Nephron progenitor cell (in vitro differentiated cells): ENCODE data around the gene REG4.
A peak's percentile ranks its signal among the peaks of the same experiment; 100 is the strongest.

Experiments used
- DNase-seq: peaks from one replicate; pipeline ENCODE4 v3.0.0; 2021
- H3K27ac Mint-ChIP-seq: 2 replicates; pipeline ENCODE4 v1.8.0; 2021; ENCODE audit warnings: mild to moderate bottlenecking, moderate library complexity, mixed read lengths
- H3K27me3 Mint-ChIP-seq: 2 replicates; pipeline ENCODE4 v1.8.0; 2021; ENCODE audit warnings: mild to moderate bottlenecking, low read depth, mixed read lengths; ENCODE audit not compliant: poor library complexity
- H3K36me3 Mint-ChIP-seq: 2 replicates; pipeline ENCODE4 v1.8.0; 2021; ENCODE audit warnings: low read depth, mixed read lengths
- H3K4me1 Mint-ChIP-seq: 2 replicates; pipeline ENCODE4 v1.8.0; 2021; ENCODE audit warnings: mixed read lengths
- H3K4me3 Mint-ChIP-seq: 2 replicates; pipeline ENCODE4 v1.8.0; 2021; ENCODE audit warnings: mild to moderate bottlenecking, moderate library complexity, mixed read lengths
- H3K9me3 Mint-ChIP-seq: 2 replicates; pipeline ENCODE4 v1.8.0; 2021; ENCODE audit warnings: mild to moderate bottlenecking, moderate library complexity, mixed read lengths
- CTCF ChIP-seq: fragments of 200-600 bp; sonication (generic); IDR thresholded peaks from 2 replicates; pipeline ENCODE4 v1.5.0; 2021; ENCODE audit warnings: antibody characterized with exemption

The REG4 gene

GRCh38 chr1:119781434-119782210 lies 29.6 kb downstream of the REG4 start:
- Mint-ChIP-seq H3K9me3 (peaks cover 5% of the 10 kb centered on the region), H3K4me3 (no peak overlapping the region), H3K4me1 (peaks cover 46% of the 10 kb centered on the region), H3K27me3 (peaks cover 11% of the 10 kb centered on the region), H3K36me3 (no peaks in the 10 kb centered on the region), H3K27ac (no peak overlapping the region)
- TF ChIP-seq CTCF = no peak
- no peak for DNase-seq

- no peaks in the 10 kb centered on the region for H3K36me3 Mint-ChIP-seq
- no peak for TF ChIP-seq CTCF
- no peak overlapping the region for H3K4me3 Mint-ChIP-seq
- peaks cover 4% of the 10 kb centered on the region for H3K9me3 Mint-ChIP-seq
- peaks cover 44% of the 10 kb centered on the region for H3K4me1 Mint-ChIP-seq
- H3K27me3 Mint-ChIP-seq = peaks cover 11% of the 10 kb centered on the region
- no peak overlapping the region for H3K27ac Mint-ChIP-seq
- no peak for DNase-seq
Observed at GRCh38 chr1:119779869-119780356, 31.3 kb downstream of the REG4 start.

- DNase-seq = no peak
- Mint-ChIP-seq H3K9me3 (peaks cover 4% of the 10 kb centered on the region), H3K36me3 (no peaks in the 10 kb centered on the region), H3K4me1 (peaks cover 48% of the 10 kb centered on the region), H3K4me3 (no peak overlapping the region), H3K27ac (peak overlapping the region; percentile 24), H3K27me3 (peaks cover 10% of the 10 kb centered on the region)
- no peak for TF ChIP-seq CTCF
Observed at GRCh38 chr1:119778886-119779560, 32.2 kb downstream of the REG4 start.

GRCh38 chr1:119778359-119778758 lies 32.9 kb downstream of the REG4 start:
- Mint-ChIP-seq H3K9me3 (peaks cover 4% of the 10 kb centered on the region), H3K27ac (no peak overlapping the region), H3K36me3 (no peaks in the 10 kb centered on the region), H3K4me1 (peaks cover 48% of the 10 kb centered on the region), H3K27me3 (peaks cover 6% of the 10 kb centered on the region), H3K4me3 (no peak overlapping the region)
- no peak for TF ChIP-seq CTCF
- DNase-seq = no peak

GRCh38 chr1:119774746-119775490 lies 36.3 kb downstream of the REG4 start:
- no peak for DNase-seq
- Mint-ChIP-seq H3K27me3 (peaks cover 3% of the 10 kb centered on the region), H3K27ac (peak overlapping the region; percentile 37), H3K9me3 (peaks cover 4% of the 10 kb centered on the region), H3K36me3 (no peaks in the 10 kb centered on the region), H3K4me3 (no peak overlapping the region), H3K4me1 (peaks cover 41% of the 10 kb centered on the region)
- no peak for TF ChIP-seq CTCF
